Heart left ventricle (tissue), 16 donors: Measurements from ENCODE around the gene FLACC1. TPM values are rescaled to one million over a fixed set of nuclear protein-coding genes. Genes with fewer than 3 reads are reported as not detected.

Experiments
- ATAC-seq, 4 donors: fragments of 200-7000 bp; cut with Tn5 transposase; one replicate each; pipeline ENCODE4 v1.9.1; 2020 to 2022; ENCODE audit warnings: moderate library complexity in 4 of 4, mild to moderate bottlenecking in 3 of 4, moderate number of reproducible peaks in 1 of 4
- DNase-seq, 5 donors: peaks; one replicate each; pipeline ENCODE4 v3.0.0-alpha.2; 2020
- H3K27ac ChIP-seq, 12 donors: fragments of 200-600 bp; sonication (generic) in 4 of 12; one replicate each; pipeline versions ENCODE4 v1.5.0 to v1.8.0; 2016 to 2022; ENCODE audit warnings: mild to moderate bottlenecking in 2 of 12
- H3K27me3 ChIP-seq, 9 donors: fragments of 200-600 bp; sonication (generic) in 2 of 9; one replicate each; pipeline versions ENCODE4 v1.5.1 to v1.8.0; 2016 to 2022; ENCODE audit warnings: mild to moderate bottlenecking in 3 of 9
- H3K36me3 ChIP-seq, 9 donors: fragments of 200-600 bp; sonication (generic) in 2 of 9; one replicate each; pipeline versions ENCODE4 v1.5.0 to v1.8.0; 2018 to 2022; ENCODE audit warnings: mild to moderate bottlenecking in 2 of 9
- H3K4me1 ChIP-seq, 12 donors: fragments of 200-600 bp; sonication (generic) in 4 of 12; one replicate each; pipeline versions ENCODE4 v1.5.0 to v1.8.0; 2016 to 2022; ENCODE audit warnings: mild to moderate bottlenecking in 3 of 12
- H3K4me3 ChIP-seq, 12 donors: fragments of 200-600 bp; sonication (generic) in 4 of 12; one replicate each; pipeline versions ENCODE4 v1.5.0 to v1.8.0; 2017 to 2022; ENCODE audit warnings: mild to moderate bottlenecking in 9 of 12, moderate library complexity in 4 of 12
- H3K9me3 ChIP-seq, 12 donors: fragments of 200-600 bp; sonication (generic) in 4 of 12; one replicate each; pipeline versions ENCODE4 v1.5.0 to v1.8.0; 2016 to 2022; ENCODE audit warnings: mild to moderate bottlenecking in 1 of 12
- CTCF ChIP-seq, 12 donors: fragments of 200-600 bp; sonication (generic) in 4 of 12; IDR thresholded peaks; one replicate each; pipeline versions ENCODE4 v1.5.0 to v1.8.0; 2018 to 2022; ENCODE audit warnings: antibody characterized with exemption in 12 of 12, mild to moderate bottlenecking in 5 of 12
- POLR2A ChIP-seq, 2 donors: fragments of 450-650 bp; IDR thresholded peaks; one replicate each; pipeline ENCODE4 v1.6.1; 2017; ENCODE audit warnings: antibody characterized with exemption in 2 of 2, mild to moderate bottlenecking in 2 of 2, moderate library complexity in 2 of 2
- WGBS, 4 donors: extraction: QIAGEN DNeasy Blood & Tissue Kit in 2 of 4; methylation state at CpG; one replicate each; pipeline versions ENCODE4 v1.1.5 to v1.1.7; 2013 to 2018; 5-methylcytosine and 5-hydroxymethylcytosine counted together
- intact Hi-C, 10 donors: fragments of 100-400 bp; cut with DNase I; formaldehyde crosslinking; loops; one replicate each; pipeline versions ENCODE4 v1.11.1 to v1.14.2; 2022
- polyA plus RNA-seq, 2 donors: library from polyadenylated mRNA; stranded (reverse); fragments of 200-250 nt; gene quantifications; one replicate each; pipeline ENCODE4 v1.2.3, GENCODE V29; 2013
- total RNA-seq, 9 donors: library from RNA; depleted of rRNA in 2 of 9; stranded (reverse); fragments of >200 nt in 2 of 9; fragmentation: NEBNext Ultra II Directional in 3 of 9; extraction: Animal tissue kit (Norgen Biotek cat#: 25700) in 3 of 9; gene quantifications; one replicate each; pipeline versions ENCODE4 v1.1.0 to v1.2.4, GENCODE V29; 2016 to 2023
- donor health status: ischemic (EF 13 %, LVEDD 7.1; RV severe dilation, severe dysfunction).
- donor health status: healthy with polysubstance abuse.
- donor health status: DM: no; HTN: yes; CAD: no.
- donor health status: DM: no; HTN: no; CAD: no.
- donor health status: ischemic (EF 25% LVEDD 6.9; RV normal size, moderate dysfunction).
- donor health status: ischemic (EF 25% LVEDD 5.7; RV mildly dilated, moderate dysfunction).
- donor health status: healthy.
- donor health status: DM: yes; HTN: yes; CAD: no.
- donor health status: ischemic (EF 35%, LVEDD 5.7; RV mildly dilated, moderate dysfunction).
- donor health status: nonischemic (EF 11% LVEDD 7.7; RV severe dilation, severe dysfunction).
- donor health status: DM: yes; HTN: yes; CAD: no.
- donor health status: PGD.
- donor health status: ischemic (EF 29% LVEDD 5.4; RV normal size, mild dysfunction).
- donor health status: nonischemic (EF 23%, LVEDD 6.1; RV moderate dilation, normal function).

The FLACC1 gene
- total and polyA plus RNA-seq, 11 donors, result 1.1 to 8.1 (median 7.0) TPM

DNA sequence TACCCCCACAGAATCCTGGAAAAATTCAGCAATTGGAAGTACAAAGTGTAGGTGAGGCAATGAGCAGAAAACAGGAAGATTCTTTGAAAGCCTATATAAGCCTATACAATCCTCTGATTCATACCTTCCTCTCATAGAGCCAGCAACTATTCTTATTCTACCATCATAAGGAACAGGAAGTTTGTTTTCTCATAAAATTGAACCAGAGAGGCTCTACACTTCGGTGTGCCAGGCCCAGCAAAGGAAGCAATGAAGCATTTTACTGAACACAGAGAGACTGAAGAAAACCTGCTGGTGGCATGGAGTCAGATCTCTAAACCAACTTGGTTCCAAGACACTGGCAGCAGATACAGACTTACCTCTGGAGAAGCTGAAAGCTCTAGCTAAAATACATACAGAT, 78.1 kb downstream of the FLACC1 start:
- H3K36me3 ChIP-seq, result peaks cover 0 to 65% (median 47%) of the 10 kb centered on the region in 9 donors
- WGBS, 4 donors, result 79 to 88% (median 84%) methylated on average over 1 of the region's 1 CpG
- ATAC-seq, result no peak
- H3K27me3 ChIP-seq, result no peaks in the 10 kb centered on the region
- H3K27ac ChIP-seq, result no peak overlapping the region
- peaks cover 0 to 12% (median 0%) of the 10 kb centered on the region in 12 donors for H3K4me1 ChIP-seq
- no peak for DNase-seq
- no peaks in the 10 kb centered on the region for H3K9me3 ChIP-seq
- intact Hi-C loops, result no loop called here
- no peak for TF ChIP-seq CTCF (IDR thresholded peaks at IDR 0.05)
- TF ChIP-seq POLR2A (IDR thresholded peaks at IDR 0.05), result no peak
- H3K4me3 ChIP-seq, result no peak overlapping the region

DNA sequence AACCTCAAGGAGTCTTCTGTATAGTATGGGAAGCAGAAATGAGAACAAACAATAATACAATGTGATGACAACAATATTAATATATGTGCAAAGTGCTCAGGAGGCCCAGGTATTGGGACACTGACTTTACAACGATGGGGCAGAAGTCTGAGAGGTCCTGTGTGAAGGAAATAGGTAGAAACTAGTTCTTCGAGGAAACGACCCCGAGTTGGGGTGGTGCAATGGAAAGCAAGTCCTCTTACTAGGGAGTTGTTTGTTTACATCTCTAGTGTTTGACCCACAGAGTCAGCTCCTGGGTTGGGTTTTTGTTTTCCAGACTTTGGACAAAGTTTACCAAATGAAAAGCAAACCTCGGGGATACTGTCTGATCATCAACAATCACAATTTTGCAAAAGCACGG, 80.6 kb downstream of the FLACC1 start:
- H3K36me3 ChIP-seq, result peaks cover 0 to 90% (median 62%) of the 10 kb centered on the region in 9 donors
- TF ChIP-seq CTCF (IDR thresholded peaks at IDR 0.05), result no peak
- no peak for TF ChIP-seq POLR2A (IDR thresholded peaks at IDR 0.05)
- DNase-seq, result no peak
- ATAC-seq, result no peak
- no peaks in the 10 kb centered on the region for H3K9me3 ChIP-seq
- intact Hi-C loops, result no loop called here
- H3K27me3 ChIP-seq, result no peaks in the 10 kb centered on the region
- 89 to 94% (median 92%) methylated on average over 6 of the region's 6 CpGs for WGBS, 4 donors
- H3K4me3 ChIP-seq, result no peak overlapping the region
- H3K4me1 ChIP-seq, result peaks cover 0 to 12% (median 0%) of the 10 kb centered on the region in 12 donors
- no peak overlapping the region for H3K27ac ChIP-seq

DNA sequence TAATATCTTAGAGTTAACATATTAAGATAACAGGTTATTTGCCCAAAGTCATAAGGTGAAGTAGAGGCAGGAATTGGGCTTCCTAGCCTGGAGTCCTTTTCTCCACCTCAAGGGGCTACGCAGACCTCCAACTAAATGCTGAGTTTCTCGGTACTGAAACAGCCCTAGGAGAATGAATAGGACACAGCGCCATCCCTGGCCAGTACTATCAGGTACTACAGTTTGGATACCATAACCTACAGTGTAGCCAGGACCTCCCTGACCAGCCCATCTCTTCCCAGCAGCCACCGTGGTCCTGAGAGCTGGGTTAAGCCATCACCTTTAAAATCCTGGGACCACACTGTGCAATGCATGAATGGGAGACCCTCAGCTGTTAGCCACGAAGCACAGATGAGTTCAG, 81.2 kb downstream of the FLACC1 start:
- ATAC-seq (no peak), DNase-seq (no peak)
- no peak overlapping the region for H3K27ac ChIP-seq
- H3K4me1 ChIP-seq, result peaks cover 0 to 12% (median 0%) of the 10 kb centered on the region in 12 donors
- no peaks in the 10 kb centered on the region for H3K9me3 ChIP-seq
- 65 to 77% (median 74%) methylated on average over 5 of the region's 5 CpGs for WGBS, 4 donors
- intact Hi-C loops, result no loop called here
- no peak overlapping the region for H3K4me3 ChIP-seq
- no peaks in the 10 kb centered on the region for H3K27me3 ChIP-seq
- H3K36me3 ChIP-seq, result peaks cover 0 to 95% (median 62%) of the 10 kb centered on the region in 9 donors
- TF ChIP-seq CTCF (IDR thresholded peaks at IDR 0.05) (no peak), POLR2A (IDR thresholded peaks at IDR 0.05) (no peak)

- no peak for DNase-seq
- H3K4me3 ChIP-seq, result no peak overlapping the region
- peaks cover 0 to 99% (median 62%) of the 10 kb centered on the region in 9 donors for H3K36me3 ChIP-seq
- H3K27ac ChIP-seq, result no peak overlapping the region
- peaks cover 0 to 5% (median 0%) of the 10 kb centered on the region in 12 donors for H3K4me1 ChIP-seq
- intact Hi-C loops, result no loop called here
- ATAC-seq, result no peak
- 81 to 89% (median 87%) methylated on average over 2 of the region's 2 CpGs for WGBS, 4 donors
- H3K27me3 ChIP-seq, result no peaks in the 10 kb centered on the region
- TF ChIP-seq CTCF (IDR thresholded peaks at IDR 0.05) (no peak), POLR2A (IDR thresholded peaks at IDR 0.05) (no peak)
- H3K9me3 ChIP-seq, result no peaks in the 10 kb centered on the region
Measured at GRCh38 chr2:201275069-201275468, 82.1 kb downstream of the FLACC1 start.
